IPS-20b (cell line): ENCODE data around the gene GRB10.
"Not testable (repeated sequence)": the region's sequence is repeated elsewhere in the genome, so short reads cannot be mapped to it uniquely, and the experiment has no call there.

ENCODE experiments used
- H3K27ac ChIP-seq: one replicate; pipeline ENCODE4 v1.5.1; 2013; ENCODE audit warnings: low read length
- H3K27me3 ChIP-seq: 2 replicates; pipeline ENCODE4 v1.6.1; 2013; ENCODE audit warnings: mild to moderate bottlenecking, low read length, inconsistent platforms; ENCODE audit not compliant: insufficient read depth
- H3K36me3 ChIP-seq: 2 replicates; pipeline ENCODE4 v1.6.1; 2013; ENCODE audit warnings: low read depth, mild to moderate bottlenecking, inconsistent platforms, low read length, moderate library complexity; ENCODE audit not compliant: insufficient read depth
- H3K4me1 ChIP-seq: 2 replicates; pipeline ENCODE4 v1.6.1; 2013; ENCODE audit warnings: mild to moderate bottlenecking, control low read depth, inconsistent platforms, low read length, moderate library complexity; ENCODE audit not compliant: insufficient read depth
- H3K4me3 ChIP-seq: 2 replicates; pipeline ENCODE4 v1.5.1; 2013; ENCODE audit warnings: mild to moderate bottlenecking, low read length, inconsistent platforms
- H3K9ac ChIP-seq: 2 replicates; pipeline ENCODE4 v1.6.1; 2013; ENCODE audit warnings: low read depth, mild to moderate bottlenecking, inconsistent platforms, low read length, moderate library complexity
- H3K9me3 ChIP-seq: 2 replicates; pipeline ENCODE4 v1.6.1; 2013; ENCODE audit warnings: mild to moderate bottlenecking, low read depth, low read length, inconsistent platforms; ENCODE audit not compliant: insufficient read depth

The GRB10 gene

DNA sequence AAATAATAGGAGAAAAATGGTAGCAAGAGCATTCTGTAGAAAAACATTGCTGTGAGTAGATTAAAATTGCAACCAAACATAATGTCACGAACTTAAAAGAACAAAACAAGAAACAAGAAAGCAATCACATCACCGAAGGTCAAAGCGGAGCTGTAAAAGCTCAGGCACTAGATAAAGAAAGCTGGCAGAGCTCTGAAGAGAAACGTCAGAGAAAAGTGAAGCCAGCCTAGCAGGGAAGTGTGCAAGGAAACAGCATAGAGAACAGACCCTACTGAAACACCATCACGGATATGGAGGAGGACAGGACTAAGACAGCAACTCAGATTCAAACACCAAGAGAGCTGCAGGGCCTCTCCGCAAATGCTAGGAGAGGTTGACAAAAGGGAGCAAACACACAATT, 195.0 kb downstream of the GRB10 start:
- Histone ChIP-seq H3K36me3 (peaks cover 12% of the 10 kb centered on the region), H3K9me3 (peaks cover 24% of the 10 kb centered on the region), H3K4me3 (no peak overlapping the region), H3K9ac (no peak overlapping the region), H3K4me1 (no peaks in the 10 kb centered on the region), H3K27me3 (no peaks in the 10 kb centered on the region), H3K27ac (no peak overlapping the region)

DNA sequence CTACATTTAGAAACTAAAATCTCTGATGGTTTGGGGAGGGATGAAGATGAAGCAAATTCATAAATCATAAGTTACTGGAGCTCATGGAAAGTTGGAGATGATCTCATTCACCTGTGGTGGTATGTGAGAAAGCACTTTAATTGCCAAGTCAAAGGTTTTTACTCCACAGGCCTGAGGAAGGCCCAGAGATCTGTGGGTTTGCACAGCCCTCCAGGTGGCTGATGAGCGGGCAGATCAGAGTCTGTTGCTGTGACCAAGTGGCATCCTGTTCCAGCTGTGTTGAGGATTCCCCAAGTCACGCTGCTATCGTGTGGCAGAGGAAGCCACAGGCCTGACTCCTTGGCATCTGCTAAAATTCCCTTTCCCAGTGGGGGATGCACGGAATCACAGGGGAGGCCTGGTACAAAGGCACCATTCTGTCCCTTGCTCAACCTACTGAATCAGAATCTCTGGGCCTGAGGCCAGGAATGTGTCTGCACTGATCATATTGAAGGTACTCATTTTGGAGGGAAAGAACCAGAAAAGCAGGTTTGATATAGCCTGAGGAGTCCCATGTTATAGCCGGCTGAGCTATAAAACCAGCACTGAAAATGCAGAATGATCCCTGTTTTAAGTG, 197.8 kb downstream of the GRB10 start:
- no peak overlapping the region for H3K27ac ChIP-seq
- peaks cover 24% of the 10 kb centered on the region for H3K9me3 ChIP-seq
- no peak overlapping the region for H3K4me3 ChIP-seq
- H3K27me3 ChIP-seq = no peaks in the 10 kb centered on the region
- no peak overlapping the region for H3K9ac ChIP-seq
- H3K4me1 ChIP-seq = no peaks in the 10 kb centered on the region
- no peaks in the 10 kb centered on the region for H3K36me3 ChIP-seq

DNA sequence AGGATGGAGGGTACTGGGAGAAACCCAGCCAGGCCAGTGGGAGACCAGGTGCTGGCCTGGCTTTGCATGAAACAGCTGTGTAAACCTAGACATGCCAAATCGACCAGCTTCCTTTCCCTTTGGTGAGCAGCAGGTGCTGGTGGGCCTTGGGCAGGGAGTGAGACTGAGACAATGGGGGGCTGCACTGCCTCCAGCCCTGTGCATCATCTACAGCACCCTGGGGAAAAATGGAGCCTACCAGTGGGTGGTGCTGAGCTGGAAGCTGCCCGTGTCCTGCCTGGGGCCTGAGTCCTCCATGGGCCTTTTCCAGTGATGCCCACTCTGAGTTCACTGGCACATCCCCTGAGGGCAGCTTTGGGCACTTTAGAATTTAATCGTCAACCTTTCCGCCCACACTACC, 198.3 kb downstream of the GRB10 start:
- Histone ChIP-seq H3K27me3 (no peaks in the 10 kb centered on the region), H3K9ac (no peak overlapping the region), H3K4me3 (no peak overlapping the region), H3K9me3 (peaks cover 24% of the 10 kb centered on the region), H3K36me3 (no peaks in the 10 kb centered on the region), H3K27ac (no peak overlapping the region), H3K4me1 (no peaks in the 10 kb centered on the region)

DNA sequence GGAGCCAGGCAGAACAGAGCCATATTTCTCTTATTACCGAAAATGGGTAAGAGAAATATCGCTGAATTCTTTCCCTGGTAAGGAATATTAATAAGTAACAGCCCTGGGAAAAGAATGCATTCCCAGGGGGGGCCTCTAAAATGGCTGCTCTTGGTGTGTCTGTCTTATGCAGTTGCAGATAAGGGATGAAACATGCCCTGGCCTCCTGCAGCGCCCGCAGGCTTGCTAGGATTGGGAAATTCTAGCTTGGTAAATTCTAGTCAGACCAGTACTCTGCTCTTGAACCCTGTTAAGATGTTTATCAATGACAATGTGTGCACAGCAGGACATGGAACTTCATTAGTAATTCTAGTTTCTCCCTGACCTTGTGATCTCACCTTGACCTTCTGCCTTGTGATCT, 199.4 kb downstream of the GRB10 start:
- not testable (repeated sequence) for H3K36me3 ChIP-seq, H3K4me1 ChIP-seq, H3K27me3 ChIP-seq, H3K27ac ChIP-seq, H3K4me3 ChIP-seq, H3K9ac ChIP-seq
- H3K9me3 ChIP-seq = peaks cover 24% of the 10 kb centered on the region

DNA sequence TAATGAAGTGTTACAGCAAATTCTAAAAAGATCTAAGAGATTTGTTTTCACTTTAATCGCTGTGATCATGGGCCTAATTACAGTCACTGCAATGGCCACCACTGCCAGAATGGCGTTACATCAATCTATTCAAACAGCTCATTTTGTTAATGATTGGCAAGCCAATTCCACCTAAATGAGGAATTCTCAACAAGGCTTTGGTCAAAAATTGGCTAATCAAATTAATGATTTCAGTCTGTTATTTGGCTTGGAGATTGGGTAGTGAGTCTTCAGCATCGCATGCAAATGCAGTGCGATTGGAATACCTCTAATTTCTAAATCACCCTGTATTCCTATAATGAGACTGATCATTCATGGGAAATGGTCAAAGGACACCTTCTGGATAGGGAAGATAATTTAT, 200.4 kb downstream of the GRB10 start:
- not testable (repeated sequence) for H3K4me3 ChIP-seq, H3K9ac ChIP-seq, H3K27ac ChIP-seq, H3K36me3 ChIP-seq, H3K4me1 ChIP-seq, H3K27me3 ChIP-seq
- peaks cover 31% of the 10 kb centered on the region for H3K9me3 ChIP-seq

DNA sequence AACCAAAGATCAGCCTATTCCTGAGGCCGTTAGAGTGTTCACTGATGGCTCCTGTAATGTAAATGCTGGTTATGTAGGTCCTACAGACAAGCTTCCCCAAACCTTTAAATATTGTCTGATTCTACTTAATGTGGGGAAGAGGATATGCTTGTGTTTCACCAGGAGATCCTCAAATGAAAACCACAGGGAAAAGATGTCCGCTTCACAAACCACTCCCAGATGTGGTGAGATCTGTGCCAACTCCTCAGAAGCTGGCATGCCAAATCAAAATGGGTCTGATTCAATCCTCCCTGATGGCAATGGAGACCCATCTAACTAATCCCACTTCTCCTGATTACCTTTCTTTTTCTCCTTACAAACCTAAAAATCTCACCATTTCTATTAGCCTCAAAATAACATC, 202.0 kb downstream of the GRB10 start:
- H3K36me3 ChIP-seq, H3K27ac ChIP-seq, H3K4me3 ChIP-seq, H3K4me1 ChIP-seq, H3K27me3 ChIP-seq, H3K9ac ChIP-seq: not testable (repeated sequence)
- peaks cover 36% of the 10 kb centered on the region for H3K9me3 ChIP-seq

DNA sequence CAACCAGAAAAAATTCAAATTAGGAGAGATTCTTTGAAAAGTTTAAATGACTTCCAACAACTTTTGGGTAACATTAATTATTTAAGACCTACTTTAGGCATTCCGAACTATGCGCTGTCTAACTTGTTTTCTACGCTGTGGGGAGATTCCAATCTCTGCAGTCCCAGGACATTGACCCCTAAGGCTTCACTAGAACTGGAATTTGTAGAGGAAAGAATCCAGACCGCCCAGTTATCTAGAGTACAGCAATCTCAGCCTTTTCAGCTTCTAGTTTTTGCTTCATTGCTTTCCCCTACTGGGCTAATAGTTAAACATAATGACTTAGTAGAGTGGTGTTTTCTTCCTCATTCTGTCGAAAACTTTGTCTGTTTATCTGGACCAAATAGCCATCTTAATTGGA, 202.6 kb downstream of the GRB10 start:
- H3K4me3 ChIP-seq = no peak overlapping the region
- H3K4me1 ChIP-seq = no peaks in the 10 kb centered on the region
- no peak overlapping the region for H3K27ac ChIP-seq
- H3K9ac ChIP-seq = no peak overlapping the region
- H3K36me3 ChIP-seq = no peaks in the 10 kb centered on the region
- H3K9me3 ChIP-seq = peaks cover 35% of the 10 kb centered on the region
- no peaks in the 10 kb centered on the region for H3K27me3 ChIP-seq

DNA sequence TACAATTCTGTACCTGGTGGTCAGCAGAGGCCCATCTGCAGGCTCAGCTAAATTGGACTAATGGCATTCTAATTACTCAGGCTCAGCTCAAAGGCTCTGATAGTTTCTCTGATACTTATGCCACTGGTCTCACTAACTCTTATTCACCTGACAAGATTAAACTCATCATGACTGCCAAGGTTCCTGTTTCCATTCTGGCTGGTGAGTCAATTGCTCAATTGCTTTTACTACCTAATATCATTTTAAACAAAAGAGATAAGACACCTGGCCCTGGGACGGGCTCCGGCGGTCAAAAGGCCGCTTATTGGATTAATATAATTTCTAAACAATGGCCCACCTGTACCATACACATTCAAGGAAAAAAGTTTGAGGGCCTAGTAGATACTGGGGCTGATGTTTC, 204.6 kb downstream of the GRB10 start:
- H3K27ac ChIP-seq, H3K27me3 ChIP-seq, H3K4me1 ChIP-seq, H3K4me3 ChIP-seq, H3K36me3 ChIP-seq, H3K9ac ChIP-seq: not testable (repeated sequence)
- peaks cover 15% of the 10 kb centered on the region for H3K9me3 ChIP-seq

DNA sequence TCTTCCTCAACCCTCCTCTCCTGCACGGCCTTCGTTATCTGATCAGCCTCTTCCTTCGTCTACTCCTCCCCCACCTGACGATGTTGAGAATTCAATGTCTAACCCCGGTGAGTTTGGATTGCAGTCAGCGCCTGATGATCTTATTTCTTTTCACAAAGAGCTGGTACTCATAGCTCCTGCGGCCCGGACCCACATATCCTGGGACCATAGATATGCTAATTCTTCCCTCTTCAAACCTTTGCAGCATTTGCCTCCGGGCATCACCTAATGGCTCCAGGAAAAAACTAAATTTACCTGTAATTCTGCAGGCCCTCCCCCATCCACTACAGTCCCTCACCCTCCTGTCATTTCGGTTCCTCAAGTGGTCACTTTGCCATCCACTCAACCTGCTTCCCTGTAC, 205.1 kb downstream of the GRB10 start:
- H3K9me3 ChIP-seq = peaks cover 12% of the 10 kb centered on the region
- H3K36me3 ChIP-seq = no peaks in the 10 kb centered on the region
- H3K27me3 ChIP-seq = no peaks in the 10 kb centered on the region
- H3K4me3 ChIP-seq = no peak overlapping the region
- H3K9ac ChIP-seq = no peak overlapping the region
- H3K27ac ChIP-seq = no peak overlapping the region
- no peaks in the 10 kb centered on the region for H3K4me1 ChIP-seq

DNA sequence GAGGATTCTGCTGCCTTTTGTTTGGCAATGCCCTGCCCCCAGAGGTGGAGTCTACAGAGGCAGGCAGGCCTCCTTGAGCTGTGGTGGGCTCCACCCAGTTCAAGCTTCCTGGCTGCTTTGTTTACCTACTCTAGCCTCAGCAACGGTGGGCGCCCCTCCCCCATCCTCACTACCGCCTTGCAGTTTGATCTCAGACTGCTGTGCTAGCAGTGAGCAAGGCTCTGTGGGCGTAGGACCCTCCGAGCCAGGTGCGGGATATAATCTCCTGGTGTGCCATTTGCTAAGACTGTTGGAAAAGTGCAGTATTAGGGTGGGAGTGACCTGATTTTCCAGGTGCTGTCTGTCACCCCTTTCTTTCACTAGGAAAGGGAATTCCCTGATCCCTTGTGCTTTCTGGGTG, 206.3 kb downstream of the GRB10 start:
- not testable (repeated sequence) for H3K36me3 ChIP-seq, H3K27ac ChIP-seq, H3K4me3 ChIP-seq, H3K4me1 ChIP-seq, H3K27me3 ChIP-seq, H3K9ac ChIP-seq
- H3K9me3 ChIP-seq = peaks cover 12% of the 10 kb centered on the region

DNA sequence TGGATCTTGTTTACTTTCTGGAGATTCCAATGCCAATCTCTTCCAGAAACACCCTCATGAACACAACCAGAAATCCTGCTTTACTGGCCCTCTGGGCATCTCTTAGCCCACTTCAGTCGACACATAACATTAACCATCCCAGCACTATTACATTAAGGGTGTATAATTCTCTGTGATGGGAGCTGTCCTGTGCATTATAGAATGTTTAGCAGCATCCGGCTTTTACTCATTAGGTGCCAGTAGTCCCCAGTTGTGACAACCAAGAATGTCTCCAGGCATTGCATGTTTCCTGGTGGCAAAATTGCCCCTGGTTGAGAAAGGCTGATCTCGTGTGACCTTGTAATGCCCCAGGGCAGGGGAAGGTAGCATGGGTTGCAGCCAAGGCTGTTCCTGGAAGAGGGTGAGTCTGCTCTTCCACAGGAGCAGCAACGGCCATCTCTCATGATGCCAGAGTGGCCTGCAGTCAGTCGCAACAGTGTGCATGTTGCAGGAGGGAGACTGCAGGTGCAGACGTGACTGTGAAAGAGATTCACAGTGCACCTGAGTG, 214.9 kb downstream of the GRB10 start:
- Histone ChIP-seq H3K27me3 (no peaks in the 10 kb centered on the region; the same call in 1 of the 2 replicates), H3K4me3 (no peak overlapping the region), H3K4me1 (no peaks in the 10 kb centered on the region), H3K9ac (no peak overlapping the region), H3K27ac (no peak overlapping the region), H3K9me3 (peaks cover 4% of the 10 kb centered on the region; the same call in 1 of the 2 replicates), H3K36me3 (no peaks in the 10 kb centered on the region)

DNA sequence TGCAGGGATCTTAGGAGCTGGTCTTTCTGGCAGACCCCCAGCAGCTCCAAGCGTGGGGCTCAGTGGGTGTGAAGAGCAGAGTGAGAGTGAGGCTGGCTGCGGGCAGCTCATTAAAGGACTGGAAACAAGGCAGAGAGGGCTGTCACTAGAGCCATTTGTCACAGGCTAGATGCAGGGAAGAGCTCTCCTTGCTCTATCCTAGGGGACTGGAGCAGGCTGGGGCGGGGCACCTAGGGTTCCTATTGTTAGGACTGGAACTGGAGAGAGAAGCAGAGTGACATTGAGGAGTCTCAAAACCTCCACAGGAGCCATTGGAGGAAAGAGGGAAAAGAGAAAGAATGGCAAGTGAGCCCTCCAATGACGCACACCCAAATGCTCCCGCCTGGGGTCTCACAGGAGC, 216.7 kb downstream of the GRB10 start:
- peaks cover 4% of the 10 kb centered on the region; the same call in 1 of the 2 replicates for H3K9me3 ChIP-seq
- H3K4me1 ChIP-seq = no peaks in the 10 kb centered on the region
- H3K4me3 ChIP-seq = no peak overlapping the region
- H3K36me3 ChIP-seq = no peaks in the 10 kb centered on the region
- H3K27me3 ChIP-seq = no peaks in the 10 kb centered on the region; the same call in 1 of the 2 replicates
- H3K9ac ChIP-seq = no peak overlapping the region
- no peak overlapping the region for H3K27ac ChIP-seq
